Endothelial cell of umbilical vein (primary cell): ENCODE data around the gene SLC22A25.

Experiments used
- EZH2 ChIP-seq: IDR thresholded peaks from 2 replicates; pipeline ENCODE4 v1.6.1; 2012; ENCODE audit warnings: borderline replicate concordance, low read depth, mild to moderate bottlenecking, moderate library complexity, low read length, inconsistent platforms; ENCODE audit not compliant: severe bottlenecking
- POLR2A ChIP-seq: IDR thresholded peaks from 2 replicates; pipeline ENCODE4 v1.6.1; 2012; ENCODE audit warnings: low read depth, mild to moderate bottlenecking, control low read depth, low read length
- POLR2AphosphoS5 ChIP-seq: IDR thresholded peaks from 2 replicates; pipeline ENCODE4 v1.6.1; 2012; ENCODE audit warnings: low read depth, mild to moderate bottlenecking, control low read depth, low read length, moderate library complexity; ENCODE audit not compliant: insufficient read depth
- TF ChIP-seq, protein P1 (sequence below), 2 donors: IDR thresholded peaks; 1 replicate in 1 of 2; 2 replicates in 1 of 2; pipeline ENCODE4 v1.5.1; 2011; ENCODE audit warnings: low read length in 2 of 2, mild to moderate bottlenecking in 2 of 2, moderate library complexity in 2 of 2, control low read depth in 1 of 2, inconsistent platforms in 1 of 2, low read depth in 1 of 2; ENCODE audit not compliant: insufficient read depth in 1 of 2; ENCODE audit errors: extremely low read depth in 1 of 2

DNA sequence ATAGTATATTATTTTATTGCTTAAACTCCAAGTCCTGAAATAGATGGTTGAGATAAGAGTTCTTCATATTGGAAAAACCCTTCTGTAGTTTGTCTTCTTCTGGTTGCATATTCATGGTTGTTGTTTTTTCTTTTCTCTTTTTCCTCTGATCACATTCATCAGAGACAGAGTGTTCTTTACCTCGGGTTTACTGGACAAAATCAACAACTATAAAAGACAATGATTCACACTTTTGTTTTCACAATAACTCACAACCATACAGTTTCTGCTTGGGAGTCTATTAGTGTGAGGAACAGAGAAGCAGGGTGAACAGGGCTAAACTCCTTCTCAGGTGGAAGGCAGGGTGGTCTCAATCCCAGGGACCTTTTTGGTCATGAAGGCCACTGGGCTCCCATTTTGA lies 2.6 kb upstream of the SLC22A25 start:
- no peak for TF ChIP-seq POLR2A
- TF ChIP-seq, protein P1, sequence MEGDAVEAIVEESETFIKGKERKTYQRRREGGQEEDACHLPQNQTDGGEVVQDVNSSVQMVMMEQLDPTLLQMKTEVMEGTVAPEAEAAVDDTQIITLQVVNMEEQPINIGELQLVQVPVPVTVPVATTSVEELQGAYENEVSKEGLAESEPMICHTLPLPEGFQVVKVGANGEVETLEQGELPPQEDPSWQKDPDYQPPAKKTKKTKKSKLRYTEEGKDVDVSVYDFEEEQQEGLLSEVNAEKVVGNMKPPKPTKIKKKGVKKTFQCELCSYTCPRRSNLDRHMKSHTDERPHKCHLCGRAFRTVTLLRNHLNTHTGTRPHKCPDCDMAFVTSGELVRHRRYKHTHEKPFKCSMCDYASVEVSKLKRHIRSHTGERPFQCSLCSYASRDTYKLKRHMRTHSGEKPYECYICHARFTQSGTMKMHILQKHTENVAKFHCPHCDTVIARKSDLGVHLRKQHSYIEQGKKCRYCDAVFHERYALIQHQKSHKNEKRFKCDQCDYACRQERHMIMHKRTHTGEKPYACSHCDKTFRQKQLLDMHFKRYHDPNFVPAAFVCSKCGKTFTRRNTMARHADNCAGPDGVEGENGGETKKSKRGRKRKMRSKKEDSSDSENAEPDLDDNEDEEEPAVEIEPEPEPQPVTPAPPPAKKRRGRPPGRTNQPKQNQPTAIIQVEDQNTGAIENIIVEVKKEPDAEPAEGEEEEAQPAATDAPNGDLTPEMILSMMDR (IDR thresholded peaks at IDR 0.05; ENCODE audit: extremely low read depth in 1 of 2, insufficient read depth in 1 of 2, low read depth in 1 of 2, low read length in 2 of 2), result no peak
- no peak for TF ChIP-seq POLR2AphosphoS5
- no peak for TF ChIP-seq EZH2
